ENCODE measurements around the gene ZBTB45.
"Not testable (repeated sequence)": the region's sequence is repeated elsewhere in the genome, so short reads cannot be mapped to it uniquely, and the experiment has no call there.

ZBTB45 gene

GRCh38 chr19:58474997-58475713, 44.5 kb downstream of the ZBTB45 start:
- DNase-seq = no peak

- peak; percentile 74 for DNase-seq
Observed at GRCh38 chr19:58474291-58474996, 45.2 kb downstream of the ZBTB45 start.

GRCh38 chr19:58473775-58474174, 45.8 kb downstream of the ZBTB45 start:
- DNase-seq = no peak

- DNase-seq = no peak
Observed at GRCh38 chr19:58471736-58472135, 47.9 kb downstream of the ZBTB45 start.

- DNase-seq = not testable (repeated sequence)
Observed at GRCh38 chr19:58470837-58471543, 48.6 kb downstream of the ZBTB45 start.

GRCh38 chr19:58469241-58470013, 50.2 kb downstream of the ZBTB45 start:
- DNase-seq = no peak

GRCh38 chr19:58468216-58468839, 51.3 kb downstream of the ZBTB45 start:
- no peak for DNase-seq

GRCh38 chr19:58466760-58467589, 52.6 kb downstream of the ZBTB45 start, which contains the start of gene ZNF324:
ZNF324 (plus strand) TSS chr19:58467080; CDS start chr19:58469186, 2,106 bp downstream.
- DNase-seq = peak; percentile 96

GRCh38 chr19:58466089-58466759, 53.4 kb downstream of the ZBTB45 start:
- no peak for DNase-seq

All from fibroblast of skin of scalp (primary cell).